Pancreas (tissue), 10 donors: ENCODE results near the gene SLC38A9. TPM values are rescaled to one million over a fixed set of nuclear protein-coding genes. Genes with fewer than 3 reads are reported as not detected.

Experiments
- ATAC-seq, 4 donors: fragments of 200-7000 bp; cut with Tn5 transposase; one replicate each; pipeline versions ENCODE4 v1.8.0 to v1.9.1; 2020; ENCODE audit warnings: mild to moderate bottlenecking in 4 of 4, moderate library complexity in 4 of 4
- DNase-seq, 6 donors: peaks; one replicate each; pipeline ENCODE4 v3.0.0-alpha.2; 2020
- FAIRE-seq: peaks from 2 replicates; lab custom pipeline; 2012; peaks lifted over from hg19 to GRCh38; lab: Jason Lieb, UNC
- H3K27ac ChIP-seq, 4 donors: fragments of 200-600 bp; sonication (generic); 1 replicate in 3 of 4; 2 replicates in 1 of 4; pipeline versions ENCODE4 v1.5.0 to v1.8.0; 2020
- H3K27me3 ChIP-seq, 4 donors: fragments of 200-600 bp; one replicate each; pipeline ENCODE4 v1.8.0; 2021
- H3K36me3 ChIP-seq, 3 donors: fragments of 200-600 bp; sonication (generic) in 1 of 3; one replicate each; pipeline versions ENCODE4 v1.5.0 to v1.8.0; 2020 to 2021
- H3K4me1 ChIP-seq, 3 donors: fragments of 200-600 bp; one replicate each; pipeline ENCODE4 v1.8.0; 2021
- H3K4me3 ChIP-seq, 4 donors: fragments of 200-600 bp; sonication (generic) in 2 of 4; one replicate each; pipeline versions ENCODE4 v1.5.0 to v1.8.0; 2020 to 2021
- H3K9me3 ChIP-seq, 4 donors: fragments of 200-600 bp; one replicate each; pipeline ENCODE4 v1.8.0; 2021
- CTCF ChIP-seq, 4 donors: fragments of 200-600 bp; sonication (generic) in 3 of 4; IDR thresholded peaks; one replicate each; pipeline versions ENCODE4 v1.5.0 to v1.8.0; 2021; ENCODE audit warnings: antibody characterized with exemption in 4 of 4
- WGBS, 2 donors: extraction: QIAGEN DNeasy Blood & Tissue Kit; methylation state at CpG; one replicate each; pipeline ENCODE4 v1.1.7; 2013; 5-methylcytosine and 5-hydroxymethylcytosine counted together
- intact Hi-C, 3 donors: fragments of 100-400 bp; cut with DNase I; formaldehyde crosslinking; loops; one replicate each; pipeline versions ENCODE4 v1.11.1 to v1.14.2; 2022
- polyA plus RNA-seq, 2 donors: library from polyadenylated mRNA; stranded (reverse); fragments of 200-250 nt; gene quantifications; one replicate each; pipeline ENCODE4 v1.2.3, GENCODE V29; 2013
- total RNA-seq, 6 donors: library from RNA; stranded (reverse); fragmentation: NEBNext Ultra II Directional in 4 of 6; extraction: Animal tissue kit (Norgen Biotek cat#: 25700) in 4 of 6; gene quantifications; one replicate each; pipeline versions ENCODE4 v1.2.1 to v1.2.4, GENCODE V29; 2021 to 2023
- donor health status: healthy with polysubstance abuse.
- donor health status: DM: no; HTN: no; CAD: no; lungs with moderate emphysema.
- donor health status: DM: no; HTN: no; CAD: no.
- donor health status: control.
- donor health status: control.
- donor health status: Bipolar disorder and iron deficiency.
- donor health status: DM: yes; HTN: yes; CAD: no.
- donor health status: DM: no; HTN: no; CAD: no.
- donor health status: DM: no; HTN: no; CAD: no.
- donor health status: DM: yes; HTN: yes; CAD: no.

SLC38A9 gene
- total and polyA plus RNA-seq, 8 donors, result 9.7 to 27.1 (median 18.7) TPM

- FAIRE-seq, result no peak
- ATAC-seq, result peak; percentile 93 to 98 (median 94)
- H3K9me3 ChIP-seq, result no peaks in the 10 kb centered on the region
- no peaks in the 10 kb centered on the region for H3K36me3 ChIP-seq
- peaks cover 4 to 22% (median 16%) of the 10 kb centered on the region in 3 donors for H3K4me1 ChIP-seq
- TF ChIP-seq CTCF (IDR thresholded peaks at IDR 0.05), result no peak
- 21 to 25% methylated on average over 3 of the region's 3 CpGs for WGBS, 2 donors
- peak in 3 of 6 donors; percentile 25 to 54 (median 49) for DNase-seq
- no peaks in the 10 kb centered on the region for H3K27me3 ChIP-seq
- intact Hi-C loops, result no loop called here
- no peak overlapping the region for H3K4me3 ChIP-seq
- H3K27ac ChIP-seq, result peak overlapping the region in 3 of 4 donors; percentile 33 to 59 (median 48)
These were observed 37.9 kb upstream of the SLC38A9 start for GRCh38 chr5:55750063-55750462.

- peak; percentile 45 to 69 (median 56) for ATAC-seq
- Histone ChIP-seq H3K9me3 (no peaks in the 10 kb centered on the region), H3K4me3 (no peak overlapping the region), H3K36me3 (no peaks in the 10 kb centered on the region), H3K27ac (peak overlapping the region in 3 of 4 donors; percentile 33 to 59 (median 48)), H3K27me3 (no peaks in the 10 kb centered on the region), H3K4me1 (peaks cover 4 to 22% (median 16%) of the 10 kb centered on the region in 3 donors)
- TF ChIP-seq CTCF (IDR thresholded peaks at IDR 0.05), result no peak
- no peak for DNase-seq
- intact Hi-C loops, result no loop called here
- WGBS, 2 donors, result 32 to 53% methylated on average over 2 of the region's 2 CpGs
- no peak for FAIRE-seq
These were observed 37.3 kb upstream of the SLC38A9 start for GRCh38 chr5:55749387-55749786.

GRCh38 chr5:55747778-55748318, 35.7 kb upstream of the SLC38A9 start:
- FAIRE-seq, result no peak
- no peak for TF ChIP-seq CTCF (IDR thresholded peaks at IDR 0.05)
- WGBS, 2 donors, result 67% methylated on average over 2 of the region's 2 CpGs
- ATAC-seq, result no peak
- intact Hi-C loops, result no loop called here
- no peak overlapping the region for H3K27ac ChIP-seq
- H3K27me3 ChIP-seq, result no peaks in the 10 kb centered on the region
- peaks cover 4 to 22% (median 16%) of the 10 kb centered on the region in 3 donors for H3K4me1 ChIP-seq
- H3K36me3 ChIP-seq, result no peaks in the 10 kb centered on the region
- DNase-seq, result no peak
- H3K4me3 ChIP-seq, result no peak overlapping the region
- no peaks in the 10 kb centered on the region for H3K9me3 ChIP-seq

DNA sequence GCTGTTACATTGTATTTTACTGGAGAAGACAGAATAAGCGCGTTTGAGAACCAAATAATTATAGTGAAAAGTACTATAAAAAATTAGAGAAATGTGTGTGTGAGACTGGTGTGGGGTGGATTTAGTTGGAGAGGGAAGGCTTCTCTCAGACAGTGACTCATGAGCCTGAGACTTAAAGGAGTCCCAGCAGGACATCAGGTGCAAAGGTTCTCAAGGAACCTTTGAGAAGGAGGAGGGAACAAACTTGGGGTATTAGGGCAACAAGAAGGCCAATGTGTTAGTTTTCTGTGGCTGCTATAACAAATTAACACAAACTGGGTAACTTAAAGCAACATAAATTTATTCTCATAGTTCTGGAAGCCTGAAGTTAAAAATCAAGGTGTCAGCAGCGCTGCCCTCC, 30.7 kb upstream of the SLC38A9 start:
- DNase-seq (no peak), ATAC-seq (peak in 3 of 4 donors; percentile 69 to 79 (median 70)), FAIRE-seq (no peak)
- no peaks in the 10 kb centered on the region for H3K9me3 ChIP-seq
- H3K4me3 ChIP-seq, result no peak overlapping the region
- no peak overlapping the region for H3K27ac ChIP-seq
- 94% methylated on average over 3 of the region's 3 CpGs for WGBS, 2 donors
- no peak for TF ChIP-seq CTCF (IDR thresholded peaks at IDR 0.05)
- no peaks in the 10 kb centered on the region for H3K36me3 ChIP-seq
- intact Hi-C loops, result no loop called here
- H3K4me1 ChIP-seq, result peaks cover 0 to 3% (median 0%) of the 10 kb centered on the region in 3 donors
- H3K27me3 ChIP-seq, result no peaks in the 10 kb centered on the region

DNA sequence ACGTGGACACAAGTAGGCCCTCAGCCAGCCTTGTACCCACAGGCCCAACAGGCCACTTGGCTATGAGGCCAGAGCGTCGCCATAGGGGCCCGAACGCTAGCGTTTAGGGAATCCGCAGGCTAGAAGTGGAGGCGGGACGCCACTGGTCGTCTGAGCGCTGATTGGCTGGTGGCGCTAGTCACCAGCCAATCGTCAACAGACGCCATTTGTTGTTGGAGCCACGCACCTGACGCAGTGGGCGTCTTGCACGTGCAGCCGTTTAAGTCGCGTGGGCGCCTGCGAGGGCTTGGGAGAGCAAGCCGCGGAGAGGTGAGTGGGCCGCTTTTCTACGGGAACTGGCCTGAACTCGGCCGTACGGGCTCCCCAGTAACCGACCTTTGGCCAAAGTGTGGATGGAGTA, 25.7 kb upstream of the SLC38A9 start, which contains the start of gene DDX4:
Gene DDX4 (plus strand): TSS at position 269 of the 400 bp plus-strand sequence. CDS start 903 bp downstream, outside the sequence.
- Histone ChIP-seq H3K36me3 (no peaks in the 10 kb centered on the region), H3K4me3 (no peak within 1 kb of the TSS)
- intact Hi-C loops, result no loop called here

More for the DNA sequence above, 25.7 kb upstream of the SLC38A9 start, which contains the start of gene DDX4:
- ATAC-seq, result no peak
- WGBS, 2 donors, result 96 to 97% methylated on average over 31 of the region's 31 CpGs
- H3K27me3 ChIP-seq, result no peaks in the 10 kb centered on the region
- H3K27ac ChIP-seq, result no peak within 1 kb of the TSS
- TF ChIP-seq CTCF (IDR thresholded peaks at IDR 0.05), result no peak
- H3K9me3 ChIP-seq, result no peaks in the 10 kb centered on the region
- peak in 1 of 6 donors; percentile 47 for DNase-seq
- peaks cover 0 to under 1% (median 0%) of the 10 kb centered on the region in 3 donors for H3K4me1 ChIP-seq
- FAIRE-seq, result no peak
